Loucy (cell line): ENCODE measurements around the gene FBXO9.

Source experiments
- CTCF ChIP-seq: fragments of 200-600 bp; sonication (generic); conservative IDR thresholded peaks from 2 replicates; pipeline ENCODE4 v1.5.1; 2014; ENCODE audit warnings: mild to moderate bottlenecking, antibody characterized with exemption, low read length
- EZH2phosphoT487 ChIP-seq: fragments of 200-600 bp; IDR thresholded peaks from 2 replicates; pipeline ENCODE4 v1.6.1; 2018; ENCODE audit warnings: antibody characterized with exemption, mild to moderate bottlenecking, moderate library complexity, borderline replicate concordance

- no peak for TF ChIP-seq CTCF
- TF ChIP-seq EZH2phosphoT487 = no peak
Measured at GRCh38 chr6:53119772-53120409, 54.7 kb downstream of the FBXO9 start.
